ENCODE data around the gene AVPR2.

Gene AVPR2

DNA sequence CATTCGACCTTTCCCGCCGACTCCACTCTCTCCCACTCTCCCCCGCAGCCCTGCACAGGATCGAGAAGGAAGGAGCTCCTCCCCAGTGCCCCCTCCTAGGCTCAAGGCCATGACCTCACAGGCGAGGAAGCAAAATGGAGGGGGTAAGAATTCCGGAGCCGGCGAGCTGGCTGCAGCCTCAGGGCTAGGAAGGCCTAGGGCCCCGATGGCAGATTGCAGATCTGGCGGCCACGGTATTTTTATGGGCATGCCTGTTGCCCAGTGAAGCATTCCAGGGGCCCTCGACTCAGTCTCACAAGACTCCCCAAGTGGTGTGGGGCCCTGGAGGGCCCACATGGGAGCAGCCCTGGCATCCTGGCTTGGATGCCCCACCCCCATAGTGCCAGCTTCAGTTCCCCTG lies 17.6 kb upstream of the AVPR2 start:
- DNase-seq = no peak

- no peak for DNase-seq
These were observed 17.1 kb upstream of the AVPR2 start for GRCh38 chrX:153887385-153887784.

- DNase-seq = no peak
These were observed 16.1 kb upstream of the AVPR2 start for GRCh38 chrX:153888344-153888743.

- no peak for DNase-seq
These were observed 15.3 kb upstream of the AVPR2 start for GRCh38 chrX:153889123-153889522.

DNA sequence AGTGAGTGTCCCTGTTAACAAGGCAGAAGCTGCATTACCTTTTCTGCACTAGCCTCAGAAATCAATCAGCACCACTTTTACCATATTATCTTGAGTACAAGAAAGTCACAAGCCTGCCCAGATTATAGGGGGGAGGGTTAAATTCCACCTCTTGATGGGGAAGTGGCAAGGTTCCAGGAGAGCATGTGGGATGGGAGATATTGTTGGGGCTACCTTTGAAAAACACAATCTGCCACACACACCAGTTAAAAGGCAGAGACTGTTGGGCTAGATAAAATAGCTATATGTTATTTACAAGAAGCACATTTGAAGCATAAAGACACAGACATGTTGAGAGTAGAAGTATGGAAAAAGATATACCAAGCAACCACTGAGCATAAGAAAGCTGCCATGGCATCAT lies 6.6 kb upstream of the AVPR2 start:
- no peak for DNase-seq

DNA sequence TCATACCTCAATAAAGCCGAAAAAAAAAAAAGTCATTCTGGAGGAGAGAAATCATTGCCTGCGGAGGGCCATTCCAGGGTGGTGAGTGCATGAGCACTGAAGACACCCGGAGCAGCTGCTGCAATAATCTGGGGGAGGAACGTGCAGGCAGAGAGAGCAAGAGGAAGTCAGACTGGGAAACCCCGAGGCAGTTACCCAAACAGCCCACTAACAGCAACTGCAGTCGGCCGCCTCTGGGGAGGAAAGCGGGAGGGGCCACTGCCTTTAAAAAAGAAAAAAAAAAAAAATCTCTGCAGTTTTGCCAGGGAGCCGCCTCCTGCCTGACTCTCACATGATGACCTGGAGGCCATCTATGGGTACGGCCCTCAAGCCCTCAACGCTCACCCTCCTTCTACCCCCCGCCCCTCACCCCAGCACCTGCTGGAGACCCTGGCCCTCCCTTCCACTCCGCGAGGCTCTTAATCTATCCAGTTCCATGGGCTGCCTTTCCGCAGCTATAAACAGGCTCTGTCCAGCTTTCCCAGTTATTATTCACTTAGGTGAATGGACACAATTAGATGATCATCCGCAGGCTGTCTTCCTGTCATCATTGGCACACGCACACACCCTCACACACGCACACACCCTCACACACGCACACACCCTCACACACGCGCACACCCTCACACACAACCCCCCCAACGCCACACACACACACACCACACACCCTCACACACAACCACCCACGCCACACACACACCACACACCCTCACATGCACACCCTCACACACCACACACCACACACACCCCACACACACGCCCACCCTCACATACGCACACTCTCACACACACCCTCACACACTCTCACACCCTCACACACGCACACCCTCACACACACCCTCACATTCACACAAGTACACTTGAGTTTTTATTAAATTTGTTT lies 3.4 kb upstream of the AVPR2 start:
- no peak for DNase-seq

DNA sequence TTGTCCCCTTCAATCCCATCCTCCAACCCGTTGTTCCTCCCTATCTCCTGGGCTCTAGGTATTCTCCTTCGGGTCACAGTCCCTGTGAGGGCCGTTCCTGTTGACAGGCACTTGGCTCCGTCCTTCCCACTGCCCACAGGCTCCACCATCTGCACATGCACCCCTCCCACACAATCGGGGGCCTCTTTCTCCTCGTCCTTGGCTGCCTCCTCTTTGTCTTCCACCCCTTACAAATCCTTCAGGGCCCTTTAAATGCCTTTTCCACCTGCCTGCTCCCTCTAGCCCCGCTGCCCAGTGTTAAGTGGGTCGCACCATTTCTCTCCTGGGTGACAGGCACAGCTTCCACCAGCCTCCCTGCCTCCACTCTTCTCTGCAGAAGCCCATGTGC lies 2.7 kb upstream of the AVPR2 start:
- no peak for DNase-seq

- no peak for DNase-seq
These were observed 2.1 kb upstream of the AVPR2 start for GRCh38 chrX:153902385-153902784.

- DNase-seq = no peak
These were observed 1.1 kb upstream of the AVPR2 start for GRCh38 chrX:153903238-153903980.

- no peak for DNase-seq
These were observed 1.1 kb downstream of the AVPR2 start for GRCh38 chrX:153905481-153906095.

DNA sequence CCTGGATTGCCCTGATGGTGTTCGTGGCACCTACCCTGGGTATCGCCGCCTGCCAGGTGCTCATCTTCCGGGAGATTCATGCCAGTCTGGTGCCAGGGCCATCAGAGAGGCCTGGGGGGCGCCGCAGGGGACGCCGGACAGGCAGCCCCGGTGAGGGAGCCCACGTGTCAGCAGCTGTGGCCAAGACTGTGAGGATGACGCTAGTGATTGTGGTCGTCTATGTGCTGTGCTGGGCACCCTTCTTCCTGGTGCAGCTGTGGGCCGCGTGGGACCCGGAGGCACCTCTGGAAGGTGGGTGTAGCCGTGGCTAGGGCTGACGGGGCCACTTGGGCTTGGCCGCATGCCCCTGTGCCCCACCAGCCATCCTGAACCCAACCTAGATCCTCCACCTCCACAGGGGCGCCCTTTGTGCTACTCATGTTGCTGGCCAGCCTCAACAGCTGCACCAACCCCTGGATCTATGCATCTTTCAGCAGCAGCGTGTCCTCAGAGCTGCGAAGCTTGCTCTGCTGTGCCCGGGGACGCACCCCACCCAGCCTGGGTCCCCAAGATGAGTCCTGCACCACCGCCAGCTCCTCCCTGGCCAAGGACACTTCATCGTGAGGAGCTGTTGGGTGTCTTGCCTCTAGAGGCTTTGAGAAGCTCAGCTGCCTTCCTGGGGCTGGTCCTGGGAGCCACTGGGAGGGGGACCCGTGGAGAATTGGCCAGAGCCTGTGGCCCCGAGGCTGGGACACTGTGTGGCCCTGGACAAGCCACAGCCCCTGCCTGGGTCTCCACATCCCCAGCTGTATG lies 1.8 kb downstream of the AVPR2 start:
- DNase-seq = no peak

GRCh38 chrX:153907456-153907855 lies 3.0 kb downstream of the AVPR2 start:
- DNase-seq = no peak

- DNase-seq = no peak
These were observed 3.9 kb downstream of the AVPR2 start for GRCh38 chrX:153908219-153908860.

- DNase-seq = no peak
These were observed 4.8 kb downstream of the AVPR2 start for GRCh38 chrX:153909024-153909979.

- no peak for DNase-seq
These were observed 5.5 kb downstream of the AVPR2 start for GRCh38 chrX:153909980-153910360.

DNA sequence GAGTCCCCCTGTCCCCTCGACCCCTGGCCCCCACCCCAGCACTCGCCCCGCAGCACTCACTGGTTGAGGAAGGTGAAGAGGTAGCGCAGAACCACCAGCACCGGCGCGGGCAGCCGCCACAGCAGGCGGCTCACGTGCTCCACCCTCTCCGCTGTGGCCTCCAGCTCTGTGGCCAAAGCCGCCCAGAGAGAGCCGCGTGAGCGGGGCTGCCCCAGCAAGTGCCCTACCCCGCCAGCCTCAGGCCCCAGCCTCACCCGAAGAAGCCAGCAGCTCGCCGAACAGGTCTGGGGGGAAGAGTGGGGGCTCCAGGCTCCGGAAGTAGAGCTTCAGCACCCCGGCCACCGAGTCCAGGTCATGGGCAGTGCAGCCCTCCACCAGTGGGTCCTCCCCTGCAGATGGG lies 6.0 kb downstream of the AVPR2 start:
- DNase-seq = no peak

- DNase-seq = no peak
These were observed 7.3 kb downstream of the AVPR2 start for GRCh38 chrX:153911798-153912197.

GRCh38 chrX:153913211-153913610 lies 8.7 kb downstream of the AVPR2 start:
- no peak for DNase-seq

GRCh38 chrX:153913701-153914100 lies 9.2 kb downstream of the AVPR2 start:
- DNase-seq = no peak

GRCh38 chrX:153917869-153918268 lies 13.4 kb downstream of the AVPR2 start:
- no peak for DNase-seq

DNA sequence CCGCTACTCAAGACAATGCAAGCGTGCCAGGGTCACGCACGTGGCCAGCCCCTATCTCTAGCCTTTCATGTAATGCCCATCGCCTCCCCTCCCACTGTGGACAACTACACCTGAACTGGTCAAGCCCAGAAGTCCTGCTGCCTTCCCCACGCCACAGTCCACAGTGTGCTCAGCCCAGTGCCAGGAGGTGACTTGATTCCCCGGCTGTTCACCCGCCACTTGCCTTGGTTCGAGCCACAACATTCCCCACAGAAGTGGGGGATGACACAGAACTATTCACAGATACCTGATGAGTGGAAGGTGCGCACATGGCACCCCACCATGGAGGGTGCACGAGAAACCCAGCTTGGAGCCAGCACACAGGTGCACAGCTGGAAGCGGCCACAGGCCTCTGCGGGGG lies 14.8 kb downstream of the AVPR2 start:
- no peak for DNase-seq

Measured in NK-92 treated with Interleukin-12 subunit alpha and Interleukin-12 subunit beta, amount 100 ng/mL, for 24 hours (cell line).